DND-41 (cell line): ENCODE data around the gene SAMD1.

Source experiments
- ATAC-seq: fragments of 200-7000 bp; cut with Tn5 transposase; 3 replicates; pipeline ENCODE4 v1.9.1; 2021; ENCODE audit warnings: low read depth; ENCODE audit not compliant: insufficient read depth
- DNase-seq: peaks from one replicate; pipeline ENCODE4 v3.0.0-alpha.2; 2020
- H2AFZ ChIP-seq: 2 replicates; pipeline ENCODE4 v1.6.0; 2012; ENCODE audit warnings: low read depth, low read length
- H3K27ac ChIP-seq: 2 replicates; pipeline ENCODE4 v1.5.1; 2012; ENCODE audit warnings: low read length, inconsistent platforms
- H3K27me3 ChIP-seq: fragments of 200-600 bp; sonication (generic); 2 replicates; pipeline ENCODE4 v1.6.0; 2012; ENCODE audit warnings: low read length, mild to moderate bottlenecking, inconsistent platforms; ENCODE audit not compliant: insufficient read depth, poor library complexity
- H3K36me3 ChIP-seq: 2 replicates; pipeline ENCODE4 v1.5.1; 2012; ENCODE audit warnings: low read length, inconsistent platforms; ENCODE audit not compliant: insufficient read depth
- H3K4me1 ChIP-seq: 2 replicates; pipeline ENCODE4 v1.5.1; 2012; ENCODE audit warnings: mild to moderate bottlenecking, low read length; ENCODE audit not compliant: insufficient read depth
- H3K4me2 ChIP-seq: 2 replicates; pipeline ENCODE4 v1.6.0; 2012; ENCODE audit warnings: mild to moderate bottlenecking, moderate library complexity, low read length, inconsistent platforms; ENCODE audit not compliant: insufficient read depth
- H3K4me3 ChIP-seq, 2 experiments: fragments of 200-600 bp in 1 of 2; shearing (Covaris generic) in 1 of 2; 2 replicates each; pipeline ENCODE4 v1.5.1; 2012 to 2016; ENCODE audit warnings: inconsistent platforms in 2 of 2, low read length in 2 of 2, mild to moderate bottlenecking in 2 of 2, low read depth in 1 of 2, moderate library complexity in 1 of 2
- H3K79me2 ChIP-seq: 2 replicates; pipeline ENCODE4 v1.6.0; 2012; ENCODE audit warnings: low read length, inconsistent platforms; ENCODE audit not compliant: insufficient read depth
- H3K9ac ChIP-seq: 2 replicates; pipeline ENCODE4 v1.6.0; 2012; ENCODE audit warnings: low read depth, mild to moderate bottlenecking, inconsistent platforms, low read length, moderate library complexity
- H3K9me3 ChIP-seq: 2 replicates; pipeline ENCODE4 v1.5.1; 2012; ENCODE audit warnings: low read length, moderate library complexity, mild to moderate bottlenecking, inconsistent platforms; ENCODE audit not compliant: insufficient read depth, severe bottlenecking
- H4K20me1 ChIP-seq: 2 replicates; pipeline ENCODE4 v1.6.0; 2012; ENCODE audit warnings: low read length; ENCODE audit not compliant: insufficient read depth
- EZH2 ChIP-seq: IDR thresholded peaks from 3 replicates; pipeline ENCODE4 v1.6.1; 2012; ENCODE audit warnings: borderline replicate concordance, low read depth, mild to moderate bottlenecking, moderate library complexity, low read length, inconsistent platforms; ENCODE audit not compliant: severe bottlenecking
- TF ChIP-seq, protein P1 (sequence below): IDR thresholded peaks from 2 replicates; pipeline ENCODE4 v1.5.1; 2012; ENCODE audit warnings: borderline replicate concordance, low read length, moderate library complexity, mild to moderate bottlenecking; ENCODE audit not compliant: poor library complexity, severe bottlenecking; ENCODE audit errors: extremely low read depth

The SAMD1 gene

DNA sequence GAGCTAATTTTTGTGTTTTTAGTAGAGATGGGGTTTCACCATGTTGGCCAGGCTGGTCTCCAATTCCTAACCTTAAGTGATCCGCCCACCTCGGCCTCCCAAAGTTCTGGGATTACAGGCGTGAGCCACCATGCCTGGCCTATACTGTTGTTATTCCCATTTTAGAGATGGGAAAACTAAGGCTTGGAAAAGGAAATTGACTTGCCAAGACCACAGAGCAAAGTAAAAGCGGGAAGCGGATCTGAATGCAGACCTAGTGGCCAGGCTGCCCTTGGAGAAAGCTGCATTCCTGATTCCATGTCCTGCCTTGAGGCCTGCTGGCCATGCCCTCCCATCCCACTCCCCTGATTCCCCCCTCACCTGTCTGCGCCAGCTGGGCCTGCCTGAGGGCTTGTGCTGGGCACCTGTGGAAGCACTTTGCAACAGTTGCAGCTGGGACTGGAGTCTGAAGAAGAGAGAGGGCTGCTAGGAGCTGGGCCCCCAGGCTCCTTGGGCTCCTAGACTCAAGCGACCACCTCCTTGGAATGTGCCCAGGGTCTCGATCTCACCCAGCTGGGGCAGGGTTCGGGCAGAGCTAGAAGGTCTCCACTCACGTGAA, 34.4 kb downstream of the SAMD1 start:
- DNase-seq (no peak), ATAC-seq (no peak)
- Histone ChIP-seq H3K9me3 (no peaks in the 10 kb centered on the region), H3K9ac (no peak overlapping the region), H3K27me3 (no peaks in the 10 kb centered on the region), H3K4me2 (no peak overlapping the region), H3K4me1 (peaks cover 7% of the 10 kb centered on the region), H3K4me3 (no peak overlapping the region), H3K36me3 (0 out of 2 replicates have a peak, but pooled peaks cover 6% of the 10 kb centered on the region), H2AFZ (no peak overlapping the region), H4K20me1 (no peaks in the 10 kb centered on the region), H3K27ac (no peak overlapping the region), H3K79me2 (no peaks in the 10 kb centered on the region)
- TF ChIP-seq, protein P1, sequence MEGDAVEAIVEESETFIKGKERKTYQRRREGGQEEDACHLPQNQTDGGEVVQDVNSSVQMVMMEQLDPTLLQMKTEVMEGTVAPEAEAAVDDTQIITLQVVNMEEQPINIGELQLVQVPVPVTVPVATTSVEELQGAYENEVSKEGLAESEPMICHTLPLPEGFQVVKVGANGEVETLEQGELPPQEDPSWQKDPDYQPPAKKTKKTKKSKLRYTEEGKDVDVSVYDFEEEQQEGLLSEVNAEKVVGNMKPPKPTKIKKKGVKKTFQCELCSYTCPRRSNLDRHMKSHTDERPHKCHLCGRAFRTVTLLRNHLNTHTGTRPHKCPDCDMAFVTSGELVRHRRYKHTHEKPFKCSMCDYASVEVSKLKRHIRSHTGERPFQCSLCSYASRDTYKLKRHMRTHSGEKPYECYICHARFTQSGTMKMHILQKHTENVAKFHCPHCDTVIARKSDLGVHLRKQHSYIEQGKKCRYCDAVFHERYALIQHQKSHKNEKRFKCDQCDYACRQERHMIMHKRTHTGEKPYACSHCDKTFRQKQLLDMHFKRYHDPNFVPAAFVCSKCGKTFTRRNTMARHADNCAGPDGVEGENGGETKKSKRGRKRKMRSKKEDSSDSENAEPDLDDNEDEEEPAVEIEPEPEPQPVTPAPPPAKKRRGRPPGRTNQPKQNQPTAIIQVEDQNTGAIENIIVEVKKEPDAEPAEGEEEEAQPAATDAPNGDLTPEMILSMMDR, result no peak
- TF ChIP-seq EZH2, result no peak

DNA sequence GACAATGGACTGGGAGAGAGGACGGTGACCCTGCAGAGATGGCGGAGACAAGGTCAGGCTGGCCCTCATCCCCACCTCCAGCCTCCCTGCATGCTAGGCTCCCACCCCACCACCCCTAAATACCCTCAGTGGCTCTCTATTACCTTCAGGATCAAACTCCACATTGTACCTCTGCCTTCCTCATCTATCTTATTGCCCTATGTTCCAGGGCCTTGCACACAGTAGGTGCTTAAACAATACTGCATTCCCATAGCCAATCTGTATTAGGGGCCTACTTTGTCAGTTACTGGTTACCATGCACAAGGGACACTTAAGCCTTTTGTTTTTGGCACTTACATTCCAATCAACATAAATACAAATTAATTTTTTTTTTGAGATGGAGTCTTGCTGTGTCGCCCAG, 35.2 kb downstream of the SAMD1 start:
- Histone ChIP-seq H3K36me3 (peaks cover 12% of the 10 kb centered on the region), H3K79me2 (no peaks in the 10 kb centered on the region), H3K27ac (no peak overlapping the region), H3K4me3 (no peak overlapping the region), H2AFZ (no peak overlapping the region), H3K9ac (no peak overlapping the region), H3K4me1 (peaks cover 7% of the 10 kb centered on the region), H4K20me1 (no peaks in the 10 kb centered on the region), H3K9me3 (no peaks in the 10 kb centered on the region), H3K27me3 (no peaks in the 10 kb centered on the region), H3K4me2 (no peak overlapping the region)
- ATAC-seq (no peak), DNase-seq (no peak)
- TF ChIP-seq, protein P1, result no peak
- no peak for TF ChIP-seq EZH2

GRCh38 chr19:14054721-14055120, 35.8 kb downstream of the SAMD1 start:
- no peak overlapping the region for H3K9ac ChIP-seq
- no peak for ATAC-seq

More at GRCh38 chr19:14054721-14055120, 35.8 kb downstream of the SAMD1 start:
- Histone ChIP-seq H3K27me3 (no peaks in the 10 kb centered on the region), H3K4me2 (no peak overlapping the region), H3K9me3 (no peaks in the 10 kb centered on the region), H3K4me1 (peaks cover 7% of the 10 kb centered on the region), H3K27ac (no peak overlapping the region), H2AFZ (no peak overlapping the region), H3K4me3 (no peak overlapping the region), H3K36me3 (peaks cover 13% of the 10 kb centered on the region), H4K20me1 (no peaks in the 10 kb centered on the region), H3K79me2 (no peaks in the 10 kb centered on the region)
- DNase-seq, result no peak
- TF ChIP-seq, protein P1, result no peak
- no peak for TF ChIP-seq EZH2
